Activated gamma-delta T cell (primary cell): ENCODE data around the gene ALOXE3.
"Not testable (repeated sequence)": the region's sequence is repeated elsewhere in the genome, so short reads cannot be mapped to it uniquely, and the experiment has no call there.

Experiments
- DNase-seq: peaks from one replicate; lab custom pipeline; 2025; lab: John Stamatoyannopoulos, UW

ALOXE3 gene

GRCh38 chr17:8069587-8069860 is 48.8 kb downstream of the ALOXE3 start:
- no peak for DNase-seq

DNA sequence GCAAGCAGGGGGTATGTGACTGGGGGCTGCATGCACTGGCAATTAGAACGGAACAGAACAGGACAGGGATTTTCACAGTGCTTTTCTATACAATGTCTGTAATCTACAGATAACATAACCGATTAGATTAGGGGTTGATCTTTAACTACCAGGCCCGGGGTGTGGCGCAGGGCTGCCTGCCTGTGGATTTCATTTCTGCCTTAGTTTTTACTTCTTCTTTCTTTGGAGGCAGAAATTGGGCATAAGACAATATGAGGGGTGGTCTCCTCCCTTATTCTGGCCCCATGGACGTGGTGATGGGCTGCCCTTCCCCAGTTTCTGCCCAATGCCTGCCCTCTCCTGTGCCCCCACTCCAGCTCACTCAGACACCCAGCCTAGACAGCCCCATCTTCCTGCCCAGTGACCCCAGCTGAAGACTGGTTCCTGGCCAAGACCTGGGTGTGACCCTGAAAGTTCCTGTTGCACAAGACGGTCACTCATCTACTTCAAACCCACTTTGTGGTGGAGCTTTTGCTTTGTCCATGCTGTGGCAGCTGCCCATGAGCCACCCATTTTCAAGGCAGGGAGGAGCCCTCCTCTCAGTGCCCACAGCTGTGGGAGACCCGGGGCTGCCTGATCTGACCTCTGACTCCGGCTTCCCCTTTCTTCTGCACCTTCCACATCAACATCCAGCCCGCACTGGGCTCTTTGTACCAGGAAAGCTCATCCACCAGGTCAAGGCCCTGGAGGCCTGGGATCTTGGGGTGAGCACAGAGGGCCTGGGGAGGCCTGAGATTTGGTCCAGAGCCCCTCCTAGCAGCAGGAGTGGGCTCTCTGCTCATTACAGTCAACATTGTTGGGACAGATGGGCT is 49.4 kb downstream of the ALOXE3 start:
- DNase-seq: no peak

GRCh38 chr17:8067806-8068205 is 50.5 kb downstream of the ALOXE3 start:
- DNase-seq: no peak

GRCh38 chr17:8066841-8067775 is 51.2 kb downstream of the ALOXE3 start:
- DNase-seq: no peak

DNA sequence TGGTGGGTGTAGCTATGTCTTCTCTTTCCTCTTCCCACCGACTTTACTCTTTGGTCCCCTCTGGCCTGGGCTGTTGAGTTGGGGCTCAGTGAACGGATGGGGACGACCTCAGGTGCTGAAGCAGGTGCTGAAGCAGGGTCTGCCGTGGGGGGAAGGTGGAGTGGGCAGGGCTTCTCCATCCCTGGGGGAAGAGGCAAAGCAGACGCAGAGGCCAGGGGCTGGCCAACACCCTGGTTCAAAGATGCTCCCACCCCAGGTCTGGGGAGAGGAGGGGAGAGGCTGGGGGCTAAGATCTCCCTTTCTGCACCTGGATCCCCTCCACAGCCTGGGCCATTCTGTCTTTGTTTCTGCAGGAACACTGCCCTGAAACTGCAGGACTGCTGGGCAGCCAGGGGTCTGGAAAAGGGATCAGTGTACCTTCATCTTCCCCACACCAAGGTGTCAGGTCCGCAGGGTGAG is 53.7 kb downstream of the ALOXE3 start:
- no peak for DNase-seq

- DNase-seq: no peak
Observed at GRCh38 chr17:8063761-8064534, 54.4 kb downstream of the ALOXE3 start.

- DNase-seq: no peak
Observed at GRCh38 chr17:8062807-8063483, 55.4 kb downstream of the ALOXE3 start.

DNA sequence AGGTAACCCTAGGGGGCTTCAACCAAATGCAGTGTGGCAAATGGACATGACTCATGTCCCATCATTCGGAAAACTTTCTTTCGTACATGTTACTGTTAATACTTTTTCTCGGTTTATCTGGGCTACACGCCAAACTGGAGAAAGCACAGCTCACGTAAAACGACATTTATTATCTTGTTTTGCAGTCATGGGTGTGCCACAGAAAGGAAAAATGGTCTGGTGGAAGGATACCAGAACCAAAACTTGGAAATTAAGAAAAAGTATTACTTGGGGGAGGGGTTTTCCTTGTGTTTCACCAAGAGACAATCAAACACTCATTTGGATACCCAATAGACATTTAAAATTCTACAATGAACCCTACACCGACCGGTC is 55.9 kb downstream of the ALOXE3 start:
- no peak for DNase-seq

DNA sequence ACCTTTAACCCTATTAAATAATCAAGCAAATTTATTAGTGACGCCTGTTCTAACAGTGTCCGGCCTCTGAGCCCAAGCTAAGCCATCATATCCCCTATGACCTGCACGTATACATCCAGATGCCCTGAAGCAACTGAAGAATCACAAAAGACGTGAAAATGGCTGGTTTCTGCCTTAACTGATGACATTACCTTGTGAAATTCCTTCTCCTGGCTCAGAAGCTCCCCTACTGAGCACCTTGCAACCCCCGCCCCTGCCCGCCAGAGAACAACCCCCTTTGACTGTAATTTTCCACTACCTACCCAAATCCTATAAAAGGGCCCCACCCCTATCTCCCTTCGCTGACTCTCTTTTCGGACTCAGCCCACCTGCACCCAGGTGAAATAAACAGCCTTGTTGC is 56.5 kb downstream of the ALOXE3 start:
- DNase-seq: not testable (repeated sequence)

GRCh38 chr17:8060274-8060673 is 58.0 kb downstream of the ALOXE3 start:
- DNase-seq: no peak

GRCh38 chr17:8059131-8059530 is 59.2 kb downstream of the ALOXE3 start:
- DNase-seq: no peak

GRCh38 chr17:8057691-8058114 is 60.6 kb downstream of the ALOXE3 start:
- DNase-seq: no peak

DNA sequence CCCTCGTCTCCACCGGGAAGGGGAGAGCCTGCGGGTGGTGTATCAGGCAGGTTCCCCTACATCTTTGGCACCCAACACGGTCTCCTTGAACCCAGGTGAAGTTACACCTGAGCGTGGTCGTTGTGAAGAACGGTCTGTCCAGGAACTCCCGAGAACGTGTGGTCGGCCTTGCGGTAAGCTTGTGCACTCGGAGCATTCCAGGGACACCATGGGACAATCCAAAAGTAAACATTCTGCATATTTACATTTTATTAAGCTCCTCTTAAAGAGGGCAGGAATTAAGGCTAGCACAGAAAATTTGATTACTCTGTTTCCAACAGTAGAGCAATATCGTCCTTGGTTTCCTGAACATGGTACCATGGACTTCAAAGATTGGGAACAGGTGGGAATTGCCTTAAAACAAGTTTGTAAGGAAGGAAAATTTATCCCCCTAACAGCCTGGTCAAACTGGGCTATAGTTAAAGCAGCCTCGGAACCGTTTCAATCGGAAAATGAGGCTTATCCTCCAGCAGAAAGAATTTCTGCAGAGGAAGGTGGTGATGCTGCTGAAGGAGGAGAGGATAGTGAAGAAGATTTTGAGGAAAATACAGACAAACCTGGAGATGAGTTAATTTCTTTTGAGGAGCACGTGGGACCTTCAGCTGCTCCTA is 61.2 kb downstream of the ALOXE3 start:
- DNase-seq: no peak

DNA sequence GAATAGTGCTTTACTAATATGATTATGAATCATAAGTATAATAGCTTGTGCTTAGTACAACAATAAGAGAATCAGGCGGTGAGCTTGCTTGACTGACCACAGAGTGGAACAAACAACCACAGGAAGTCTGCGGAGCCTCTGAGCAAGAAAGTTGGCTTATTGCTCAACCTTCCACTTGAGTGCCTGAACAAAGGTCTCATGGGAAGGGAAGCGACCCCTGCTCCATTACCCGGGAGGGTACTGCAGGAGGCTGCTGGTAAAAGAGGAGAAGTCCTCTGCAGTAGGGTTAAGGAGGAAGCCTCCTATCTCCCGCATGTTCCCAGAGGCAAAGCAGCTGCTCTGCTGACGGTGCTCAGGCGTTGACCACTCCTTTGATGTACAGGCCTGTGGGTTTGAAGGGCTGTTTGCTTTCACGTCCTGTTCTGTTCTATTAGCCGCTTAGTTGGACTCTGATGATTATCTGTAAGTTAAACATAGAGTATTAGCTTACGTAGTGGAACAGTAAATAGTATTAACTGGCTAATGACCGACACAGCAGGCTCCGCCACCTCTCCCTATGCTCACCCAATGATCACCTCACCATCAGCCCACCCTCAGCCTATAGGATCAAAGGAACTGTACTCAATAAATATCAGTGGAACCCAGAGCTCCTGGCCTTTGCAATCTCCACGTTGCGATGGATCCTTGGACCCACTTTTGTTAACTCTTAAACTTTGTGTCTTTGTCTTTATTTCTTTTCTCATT is 61.9 kb downstream of the ALOXE3 start:
- DNase-seq: no peak

- no peak for DNase-seq
Observed at GRCh38 chr17:8055851-8056231, 62.5 kb downstream of the ALOXE3 start.

GRCh38 chr17:8053600-8053999 is 64.7 kb downstream of the ALOXE3 start:
- DNase-seq: no peak

GRCh38 chr17:8052256-8053252 is 65.8 kb downstream of the ALOXE3 start:
- DNase-seq: no peak

GRCh38 chr17:8051831-8052230 is 66.5 kb downstream of the ALOXE3 start:
- DNase-seq: no peak

- no peak for DNase-seq
Observed at GRCh38 chr17:8048736-8049135, 69.6 kb downstream of the ALOXE3 start.
